DOHH2 (cell line): ENCODE measurements around the gene TMTC1.

Source experiments
- H3F3A ChIP-seq: fragments of 200-600 bp; sonication (generic), shearing (Covaris generic); 2 replicates; pipeline ENCODE4 v1.6.0; 2016; ENCODE audit warnings: antibody characterized with exemption, mild to moderate bottlenecking; ENCODE audit not compliant: control insufficient read depth, insufficient read depth
- H3K27ac ChIP-seq: fragments of 200-600 bp; sonication (generic); 2 replicates; pipeline ENCODE4 v1.5.1; 2014; ENCODE audit warnings: low read depth, mild to moderate bottlenecking, low read length, moderate library complexity
- H3K27me3 ChIP-seq: fragments of 200-600 bp; sonication (generic); 2 replicates; pipeline ENCODE4 v1.6.1; 2014; ENCODE audit warnings: mild to moderate bottlenecking, low read length, mixed read lengths; ENCODE audit not compliant: control insufficient read depth
- H3K36me3 ChIP-seq: fragments of 200-600 bp; sonication (generic); 2 replicates; pipeline ENCODE4 v1.6.1; 2014; ENCODE audit warnings: mild to moderate bottlenecking, low read length, moderate library complexity, mixed read lengths; ENCODE audit not compliant: control insufficient read depth
- H3K4me1 ChIP-seq: fragments of 200-600 bp; sonication (generic); 2 replicates; pipeline ENCODE4 v1.6.1; 2014; ENCODE audit warnings: mild to moderate bottlenecking, low read length, mixed read lengths; ENCODE audit not compliant: control insufficient read depth
- H3K4me2 ChIP-seq: fragments of 200-600 bp; sonication (generic); 2 replicates; pipeline ENCODE4 v1.6.0; 2014; ENCODE audit warnings: mild to moderate bottlenecking, low read length, moderate library complexity
- H3K4me3 ChIP-seq: fragments of 200-600 bp; sonication (generic); 2 replicates; pipeline ENCODE4 v1.5.1; 2014; ENCODE audit warnings: mild to moderate bottlenecking, low read length, mixed read lengths
- H3K79me2 ChIP-seq: fragments of 200-600 bp; sonication (generic); 2 replicates; pipeline ENCODE4 v1.6.1; 2014; ENCODE audit warnings: mild to moderate bottlenecking, low read length, mixed read lengths; ENCODE audit not compliant: control insufficient read depth
- H3K9me2 ChIP-seq: fragments of 200-600 bp; sonication (generic); replicated peaks from 2 replicates; pipeline ENCODE4 v1.6.1; 2014; ENCODE audit warnings: mild to moderate bottlenecking, low read length, mixed read lengths; ENCODE audit not compliant: control insufficient read depth
- H3K9me3 ChIP-seq: fragments of 200-600 bp; sonication (generic); 2 replicates; pipeline ENCODE4 v1.6.1; 2014; ENCODE audit warnings: antibody characterized with exemption, low read length, mixed read lengths; ENCODE audit not compliant: control insufficient read depth, insufficient read depth
- H4K20me1 ChIP-seq: fragments of 200-600 bp; sonication (generic); 2 replicates; pipeline ENCODE4 v1.6.0; 2014; ENCODE audit warnings: low read depth, mild to moderate bottlenecking, antibody characterized with exemption, low read length, moderate library complexity; ENCODE audit not compliant: control insufficient read depth, insufficient read depth
- CTCF ChIP-seq: fragments of 200-600 bp; sonication (generic); IDR thresholded peaks from one replicate; pipeline ENCODE4 v1.5.1; 2014; ENCODE audit warnings: antibody characterized with exemption, mild to moderate bottlenecking, low read depth, low read length; ENCODE audit not compliant: poor library complexity, severe bottlenecking
- EZH2phosphoT487 ChIP-seq: fragments of 200-600 bp; sonication (generic); IDR thresholded peaks from 2 replicates; pipeline ENCODE4 v1.6.1; 2017; ENCODE audit warnings: borderline replicate concordance, mild to moderate bottlenecking, antibody characterized with exemption, low read length, moderate library complexity, mixed read lengths

The TMTC1 gene

GRCh38 chr12:29660847-29661246 is 122.9 kb downstream of the TMTC1 start:
- Histone ChIP-seq H3K4me3 (no peak overlapping the region), H3K79me2 (no peaks in the 10 kb centered on the region), H4K20me1 (no peaks in the 10 kb centered on the region), H3K4me1 (no peaks in the 10 kb centered on the region), H3K9me3 (no peaks in the 10 kb centered on the region), H3K27me3 (no peaks in the 10 kb centered on the region), H3F3A (no peaks in the 10 kb centered on the region), H3K36me3 (no peaks in the 10 kb centered on the region), H3K9me2 (no peaks in the 10 kb centered on the region), H3K4me2 (no peak overlapping the region), H3K27ac (no peak overlapping the region)
- no peak for TF ChIP-seq EZH2phosphoT487

GRCh38 chr12:29656762-29657538 is 126.8 kb downstream of the TMTC1 start:
- Histone ChIP-seq H3K27ac (no peak overlapping the region), H3K27me3 (no peaks in the 10 kb centered on the region), H3K4me3 (no peak overlapping the region), H3K79me2 (no peaks in the 10 kb centered on the region), H3K4me2 (no peak overlapping the region), H3K36me3 (no peaks in the 10 kb centered on the region), H3K9me3 (no peaks in the 10 kb centered on the region), H3F3A (no peaks in the 10 kb centered on the region), H3K4me1 (no peaks in the 10 kb centered on the region), H4K20me1 (no peaks in the 10 kb centered on the region), H3K9me2 (no peaks in the 10 kb centered on the region)
- no peak for TF ChIP-seq CTCF
- no peak for TF ChIP-seq EZH2phosphoT487

GRCh38 chr12:29655861-29656260 is 127.9 kb downstream of the TMTC1 start:
- no peaks in the 10 kb centered on the region for H3K9me2 ChIP-seq
- H3K4me1 ChIP-seq: no peaks in the 10 kb centered on the region
- H3K79me2 ChIP-seq: no peaks in the 10 kb centered on the region
- H4K20me1 ChIP-seq: no peaks in the 10 kb centered on the region
- H3K9me3 ChIP-seq: no peaks in the 10 kb centered on the region
- no peaks in the 10 kb centered on the region for H3F3A ChIP-seq
- no peak overlapping the region for H3K27ac ChIP-seq
- no peaks in the 10 kb centered on the region for H3K27me3 ChIP-seq
- TF ChIP-seq CTCF (no peak), EZH2phosphoT487 (no peak)
- H3K36me3 ChIP-seq: no peaks in the 10 kb centered on the region
- H3K4me3 ChIP-seq: no peak overlapping the region
- H3K4me2 ChIP-seq: no peak overlapping the region

- Histone ChIP-seq H3K4me2 (no peak overlapping the region), H3K4me1 (no peaks in the 10 kb centered on the region), H3F3A (no peaks in the 10 kb centered on the region), H3K9me2 (no peaks in the 10 kb centered on the region), H3K27me3 (no peaks in the 10 kb centered on the region), H3K9me3 (no peaks in the 10 kb centered on the region), H3K4me3 (no peak overlapping the region), H3K79me2 (no peaks in the 10 kb centered on the region), H4K20me1 (no peaks in the 10 kb centered on the region), H3K27ac (no peak overlapping the region), H3K36me3 (no peaks in the 10 kb centered on the region)
- TF ChIP-seq EZH2phosphoT487: no peak
- no peak for TF ChIP-seq CTCF
Observed at GRCh38 chr12:29653286-29653685, 130.5 kb downstream of the TMTC1 start.
